Tibial artery (tissue), 4 donors: ENCODE results near the gene MIDN.

Source experiments
- DNase-seq, 2 donors: peaks; one replicate each; pipeline ENCODE4 v3.0.0-alpha.2; 2019
- H3K27ac ChIP-seq, 2 donors: fragments of 200-600 bp; sonication (generic) in 1 of 2; 1 replicate in 1 of 2; 2 replicates in 1 of 2; pipeline ENCODE4 v1.5.1; 2018 to 2019; ENCODE audit warnings: mild to moderate bottlenecking in 1 of 2
- H3K27me3 ChIP-seq, 2 donors: fragments of 200-600 bp; sonication (generic) in 1 of 2; one replicate each; pipeline versions ENCODE4 v1.5.1 to v1.6.0; 2016 to 2019
- H3K36me3 ChIP-seq, 3 donors: fragments of 200-600 bp; sonication (generic) in 2 of 3; one replicate each; pipeline ENCODE4 v1.5.1; 2016 to 2019; ENCODE audit warnings: mild to moderate bottlenecking in 2 of 3
- H3K4me1 ChIP-seq, 4 donors: fragments of 200-600 bp; sonication (generic) in 2 of 4; 1 replicate in 3 of 4; 2 replicates in 1 of 4; pipeline ENCODE4 v1.5.1; 2016 to 2019
- H3K4me3 ChIP-seq, 2 donors: fragments of 200-600 bp; sonication (generic) in 1 of 2; 1 replicate in 1 of 2; 2 replicates in 1 of 2; pipeline ENCODE4 v1.5.1; 2018 to 2019; ENCODE audit warnings: mild to moderate bottlenecking in 2 of 2
- H3K9me3 ChIP-seq, 3 donors: fragments of 200-600 bp; sonication (generic) in 1 of 3; one replicate each; pipeline ENCODE4 v1.5.1; 2016 to 2019
- intact Hi-C: fragments of 100-400 bp; cut with DNase I; formaldehyde crosslinking; loops from one replicate; pipeline ENCODE4 v1.15.0; 2023; ENCODE audit warnings: low total_unique reads
- TF ChIP-seq, protein P1 (sequence below), 2 experiments: fragments of 200-600 bp in 1 of 2; fragments of 450-650 bp in 1 of 2; IDR thresholded peaks; one replicate each; pipeline ENCODE4 v1.5.1; 2017 to 2019; ENCODE audit warnings: antibody characterized with exemption in 2 of 2, mild to moderate bottlenecking in 1 of 2, moderate library complexity in 1 of 2

MIDN gene

DNA sequence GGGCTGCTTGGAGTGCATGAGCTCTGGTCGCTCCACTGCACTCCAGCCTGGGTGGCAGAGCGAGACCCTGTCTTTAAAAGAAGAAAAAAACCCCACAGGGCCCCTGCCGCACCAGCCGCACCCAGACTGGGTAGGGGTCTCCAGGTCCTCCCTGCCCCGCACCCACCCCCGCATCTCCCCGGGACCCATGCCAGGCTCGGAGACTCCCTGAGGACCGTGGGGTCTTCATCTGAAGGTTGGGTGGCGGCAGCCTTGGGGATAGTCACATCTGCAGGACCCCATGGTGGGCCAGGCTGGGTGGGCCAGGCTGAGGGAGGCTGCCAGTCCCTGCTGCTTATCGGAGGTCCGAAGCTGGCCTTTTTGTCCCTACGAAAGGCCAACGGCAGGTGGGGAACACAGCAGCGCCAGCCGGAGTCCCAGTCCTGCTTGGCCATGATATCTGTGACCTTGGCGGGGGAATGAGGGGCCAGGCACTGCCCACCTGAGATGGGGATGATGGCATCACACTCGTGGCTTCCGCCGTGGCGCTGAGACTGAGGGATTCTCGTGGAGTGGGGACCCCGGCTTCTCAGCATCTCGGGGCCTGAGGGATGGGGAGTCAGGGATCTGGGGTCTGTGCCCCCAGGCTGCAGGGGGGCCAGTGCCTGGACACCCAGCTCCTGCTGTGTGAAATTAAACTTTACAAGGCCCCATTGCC is 48.3 kb downstream of the MIDN start:
- intact Hi-C loops: no loop called here
- H3K9me3 ChIP-seq: no peaks in the 10 kb centered on the region
- TF ChIP-seq, protein P1, sequence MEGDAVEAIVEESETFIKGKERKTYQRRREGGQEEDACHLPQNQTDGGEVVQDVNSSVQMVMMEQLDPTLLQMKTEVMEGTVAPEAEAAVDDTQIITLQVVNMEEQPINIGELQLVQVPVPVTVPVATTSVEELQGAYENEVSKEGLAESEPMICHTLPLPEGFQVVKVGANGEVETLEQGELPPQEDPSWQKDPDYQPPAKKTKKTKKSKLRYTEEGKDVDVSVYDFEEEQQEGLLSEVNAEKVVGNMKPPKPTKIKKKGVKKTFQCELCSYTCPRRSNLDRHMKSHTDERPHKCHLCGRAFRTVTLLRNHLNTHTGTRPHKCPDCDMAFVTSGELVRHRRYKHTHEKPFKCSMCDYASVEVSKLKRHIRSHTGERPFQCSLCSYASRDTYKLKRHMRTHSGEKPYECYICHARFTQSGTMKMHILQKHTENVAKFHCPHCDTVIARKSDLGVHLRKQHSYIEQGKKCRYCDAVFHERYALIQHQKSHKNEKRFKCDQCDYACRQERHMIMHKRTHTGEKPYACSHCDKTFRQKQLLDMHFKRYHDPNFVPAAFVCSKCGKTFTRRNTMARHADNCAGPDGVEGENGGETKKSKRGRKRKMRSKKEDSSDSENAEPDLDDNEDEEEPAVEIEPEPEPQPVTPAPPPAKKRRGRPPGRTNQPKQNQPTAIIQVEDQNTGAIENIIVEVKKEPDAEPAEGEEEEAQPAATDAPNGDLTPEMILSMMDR (IDR thresholded peaks at IDR 0.05): no peak
- H3K4me3 ChIP-seq: no peak overlapping the region
- H3K27me3 ChIP-seq: peaks cover 0 to 74% of the 10 kb centered on the region in 2 donors
- no peak for DNase-seq
- no peaks in the 10 kb centered on the region for H3K36me3 ChIP-seq
- H3K27ac ChIP-seq: no peak overlapping the region
- H3K4me1 ChIP-seq: peaks cover 0 to 17% (median 3%) of the 10 kb centered on the region in 4 donors

DNA sequence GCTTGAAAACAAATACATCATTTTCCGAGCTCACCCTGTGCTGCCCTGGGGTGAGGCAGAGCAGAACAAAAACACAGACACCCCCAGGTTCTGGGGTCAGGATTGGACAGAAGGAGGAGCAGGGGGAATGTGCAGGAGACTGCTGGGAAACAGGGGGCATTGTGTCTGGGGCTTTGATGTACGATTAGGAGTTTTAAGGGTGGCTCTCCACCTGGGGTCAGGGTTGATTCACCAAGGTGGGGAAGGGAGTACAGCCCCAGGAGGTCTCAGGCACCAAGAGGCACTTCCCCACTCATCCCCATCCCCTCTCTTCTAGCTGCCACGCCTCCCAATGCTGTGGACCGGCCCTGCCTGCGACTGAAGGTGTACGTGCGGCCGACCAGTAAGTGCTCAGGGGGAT is 49.9 kb downstream of the MIDN start:
- no peaks in the 10 kb centered on the region for H3K9me3 ChIP-seq
- H3K27me3 ChIP-seq: peaks cover 0 to 67% of the 10 kb centered on the region in 2 donors
- no peak overlapping the region for H3K27ac ChIP-seq
- no peaks in the 10 kb centered on the region for H3K36me3 ChIP-seq
- H3K4me3 ChIP-seq: no peak overlapping the region
- peaks cover 0 to 13% (median 3%) of the 10 kb centered on the region in 4 donors for H3K4me1 ChIP-seq
- TF ChIP-seq, protein P1 (IDR thresholded peaks at IDR 0.05): no peak
- no peak for DNase-seq
- intact Hi-C loops: no loop called here

DNA sequence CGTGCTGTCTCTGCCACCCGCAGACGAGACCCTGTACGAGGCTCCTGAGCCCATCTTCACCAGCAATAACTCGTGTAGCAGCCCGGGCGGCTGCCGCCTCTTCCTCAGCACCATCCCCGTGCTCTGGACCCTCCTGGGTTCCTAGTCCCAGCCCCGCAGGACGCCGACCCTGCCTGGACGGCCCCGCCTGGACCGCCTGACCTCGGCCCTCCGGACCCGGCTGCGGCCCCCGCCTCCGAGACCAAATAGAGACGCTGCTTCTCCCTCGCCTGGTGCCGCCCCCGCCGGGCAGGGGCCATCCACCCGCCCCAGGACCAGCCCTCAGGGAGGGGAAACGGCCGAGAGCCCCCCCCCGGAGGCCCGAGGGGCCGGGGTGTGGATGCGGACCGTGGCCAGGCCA is 51.4 kb downstream of the MIDN start:
- peaks cover 0 to 12% (median 3%) of the 10 kb centered on the region in 4 donors for H3K4me1 ChIP-seq
- TF ChIP-seq, protein P1 (IDR thresholded peaks at IDR 0.05): no peak
- H3K27ac ChIP-seq: no peak overlapping the region
- no peaks in the 10 kb centered on the region for H3K36me3 ChIP-seq
- intact Hi-C loops: no loop called here
- DNase-seq: no peak
- peaks cover 0 to 51% of the 10 kb centered on the region in 2 donors for H3K27me3 ChIP-seq
- no peaks in the 10 kb centered on the region for H3K9me3 ChIP-seq
- H3K4me3 ChIP-seq: no peak overlapping the region

DNA sequence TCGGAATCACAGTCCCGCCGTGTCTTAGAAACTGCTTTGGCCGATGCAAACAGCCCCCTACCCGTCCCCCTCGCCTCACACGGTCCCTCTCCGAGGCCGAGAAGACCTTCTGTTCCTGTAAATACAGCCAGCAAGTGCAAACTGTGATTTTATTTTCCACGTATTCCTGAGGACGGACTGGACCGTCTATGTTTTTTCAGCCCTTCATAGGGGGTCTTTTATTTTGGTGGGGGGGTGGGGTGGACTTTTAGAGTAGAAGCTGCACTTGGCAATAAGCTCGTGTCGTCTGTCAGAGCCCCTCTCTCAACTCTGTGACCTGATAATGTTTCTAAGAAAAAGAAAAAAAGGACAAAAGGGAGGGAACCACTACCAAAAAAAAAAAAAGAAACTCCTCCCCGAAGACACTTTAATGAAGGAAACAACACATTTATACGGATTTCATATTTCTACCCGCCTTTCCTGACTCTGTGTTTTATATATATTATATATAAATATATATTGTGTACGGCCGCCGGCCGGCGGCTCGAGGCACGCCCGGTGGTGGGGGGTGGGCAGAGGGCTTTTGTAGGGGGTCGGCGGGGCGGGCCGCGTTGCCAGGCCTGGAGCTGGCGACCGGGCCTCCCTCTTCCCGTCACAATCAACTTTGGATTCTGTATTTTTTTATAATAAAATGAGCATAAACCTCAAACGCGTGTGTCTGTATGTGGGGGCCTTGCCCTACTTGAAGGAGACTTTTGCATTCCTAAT is 52.5 kb downstream of the MIDN start:
- no peak overlapping the region for H3K4me3 ChIP-seq
- TF ChIP-seq, protein P1 (IDR thresholded peaks at IDR 0.05): no peak
- intact Hi-C loops: no loop called here
- H3K27ac ChIP-seq: no peak overlapping the region
- peaks cover 0 to under 1% (median 0%) of the 10 kb centered on the region in 4 donors for H3K4me1 ChIP-seq
- H3K36me3 ChIP-seq: no peaks in the 10 kb centered on the region
- peaks cover 0 to 40% of the 10 kb centered on the region in 2 donors for H3K27me3 ChIP-seq
- DNase-seq: no peak
- no peaks in the 10 kb centered on the region for H3K9me3 ChIP-seq

DNA sequence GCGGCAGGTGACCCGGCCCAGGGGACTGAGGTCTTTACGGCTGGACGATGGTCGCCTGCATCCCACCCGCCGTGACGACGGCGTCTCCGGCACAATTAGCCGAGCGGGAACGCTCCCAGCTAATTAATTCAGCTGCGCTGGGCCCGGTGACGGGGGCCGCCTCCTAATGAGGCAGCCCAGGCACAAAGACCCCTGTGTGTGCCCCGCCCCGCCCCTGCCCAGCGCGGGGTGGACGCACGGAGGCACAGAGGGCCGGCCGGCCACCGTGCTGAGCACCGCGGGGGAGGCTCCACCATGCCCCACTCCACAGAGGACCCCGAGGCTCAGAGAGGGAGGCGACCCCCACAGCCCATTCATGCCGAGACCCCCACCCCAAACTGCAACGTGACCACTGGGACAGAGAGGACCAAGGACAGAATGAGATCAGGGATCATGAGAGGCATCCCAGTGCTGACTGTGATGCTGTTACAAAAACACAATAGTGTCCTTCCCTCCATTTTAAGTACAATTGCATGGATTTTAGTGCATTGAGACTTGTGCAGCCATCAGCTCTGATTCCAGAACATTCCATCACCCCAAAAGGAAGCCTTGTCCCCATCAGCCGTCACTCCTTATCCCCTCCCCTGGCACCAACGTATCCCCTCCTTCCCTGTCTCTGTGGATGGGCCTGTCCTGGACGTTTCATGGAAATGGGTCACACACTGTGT is 54.3 kb downstream of the MIDN start:
- Histone ChIP-seq H3K4me3 (no peak overlapping the region), H3K4me1 (no peaks in the 10 kb centered on the region), H3K36me3 (no peaks in the 10 kb centered on the region), H3K27me3 (peaks cover 0 to 28% of the 10 kb centered on the region in 2 donors), H3K9me3 (no peaks in the 10 kb centered on the region), H3K27ac (no peak overlapping the region)
- intact Hi-C loops: no loop called here
- DNase-seq: no peak
- TF ChIP-seq, protein P1 (IDR thresholded peaks at IDR 0.05): no peak
